HepG2 (cell line): Measurements from ENCODE around the gene SPINK8.

Experiments used
- CREB3 ChIP-seq: sonication (generic); formaldehyde crosslinking; IDR thresholded peaks from 2 replicates; pipeline ENCODE4 v1.5.0; 2020; ENCODE audit warnings: missing genetic modification reagents
- ZNF773 ChIP-seq: sonication (generic); formaldehyde crosslinking; IDR thresholded peaks from 2 replicates; pipeline ENCODE4 v1.4.0; 2020; ENCODE audit warnings: missing genetic modification reagents, borderline replicate concordance
- TF ChIP-seq, protein P1 (sequence below): sonication (generic); formaldehyde crosslinking; IDR thresholded peaks from 2 replicates; pipeline ENCODE4 v1.4.0; 2020; ENCODE audit warnings: missing genetic modification reagents

DNA sequence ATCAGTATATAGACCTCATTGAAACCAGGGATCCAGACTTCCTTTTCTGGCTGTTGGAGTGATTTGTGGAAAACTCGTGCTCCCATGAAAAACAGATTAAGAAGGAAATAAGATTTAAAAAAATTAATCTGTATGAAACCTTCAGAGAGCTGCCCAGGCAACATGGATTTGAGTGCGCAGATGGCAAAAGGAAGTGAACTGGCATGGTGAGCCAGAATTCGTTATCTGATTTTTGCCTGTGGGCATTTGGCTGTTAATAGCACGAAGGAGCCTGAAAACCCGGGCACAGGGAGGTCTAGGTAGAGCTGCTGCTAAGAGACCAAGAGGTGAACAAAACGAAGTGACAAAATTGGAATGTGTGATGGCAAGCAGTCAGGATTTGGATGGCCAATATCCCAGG, 19.1 kb upstream of the SPINK8 start:
- TF ChIP-seq CREB3 (CRISPR knock-in tag) (no peak), ZNF773 (CRISPR knock-in tag) (no peak)
- TF ChIP-seq, protein P1, sequence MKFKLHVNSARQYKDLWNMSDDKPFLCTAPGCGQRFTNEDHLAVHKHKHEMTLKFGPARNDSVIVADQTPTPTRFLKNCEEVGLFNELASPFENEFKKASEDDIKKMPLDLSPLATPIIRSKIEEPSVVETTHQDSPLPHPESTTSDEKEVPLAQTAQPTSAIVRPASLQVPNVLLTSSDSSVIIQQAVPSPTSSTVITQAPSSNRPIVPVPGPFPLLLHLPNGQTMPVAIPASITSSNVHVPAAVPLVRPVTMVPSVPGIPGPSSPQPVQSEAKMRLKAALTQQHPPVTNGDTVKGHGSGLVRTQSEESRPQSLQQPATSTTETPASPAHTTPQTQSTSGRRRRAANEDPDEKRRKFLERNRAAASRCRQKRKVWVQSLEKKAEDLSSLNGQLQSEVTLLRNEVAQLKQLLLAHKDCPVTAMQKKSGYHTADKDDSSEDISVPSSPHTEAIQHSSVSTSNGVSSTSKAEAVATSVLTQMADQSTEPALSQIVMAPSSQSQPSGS (CRISPR knock-in tag) = no peak
